Glutamatergic neuron (in vitro differentiated cells): Measurements from ENCODE around the gene MBP. TPM values are rescaled to one million over a fixed set of nuclear protein-coding genes. Genes with fewer than 3 reads are reported as not detected.
A peak's percentile ranks its signal among the peaks of the same experiment; 100 is the strongest.

Experiments used
- DNase-seq: peaks from one replicate; pipeline ENCODE4 v3.0.0; 2022
- H3K27ac Mint-ChIP-seq: one replicate; pipeline ENCODE4 v1.8.0; 2020; ENCODE audit warnings: mild to moderate bottlenecking, mixed read lengths, inconsistent platforms; ENCODE audit not compliant: unreplicated experiment
- H3K27me3 Mint-ChIP-seq: one replicate; pipeline ENCODE4 v1.8.0; 2020; ENCODE audit warnings: mild to moderate bottlenecking, moderate library complexity, mixed read lengths, inconsistent platforms; ENCODE audit not compliant: unreplicated experiment
- H3K36me3 Mint-ChIP-seq: one replicate; pipeline ENCODE4 v1.8.0; 2020; ENCODE audit warnings: mild to moderate bottlenecking, mixed read lengths, inconsistent platforms; ENCODE audit not compliant: unreplicated experiment
- H3K4me1 Mint-ChIP-seq: one replicate; pipeline ENCODE4 v1.8.0; 2020; ENCODE audit warnings: mild to moderate bottlenecking, low read depth, mixed read lengths, inconsistent platforms; ENCODE audit not compliant: unreplicated experiment
- H3K4me3 Mint-ChIP-seq: one replicate; pipeline ENCODE4 v1.8.0; 2020; ENCODE audit warnings: mild to moderate bottlenecking, mixed read lengths, inconsistent platforms; ENCODE audit not compliant: unreplicated experiment
- H3K9me3 Mint-ChIP-seq: one replicate; pipeline ENCODE4 v1.8.0; 2020; ENCODE audit warnings: mild to moderate bottlenecking, moderate library complexity, mixed read lengths, inconsistent platforms; ENCODE audit not compliant: unreplicated experiment
- total RNA-seq: library from RNA; stranded (reverse); fragmentation: NEBNext Ultra II Directional; extraction: Animal tissue kit (Norgen Biotek cat#: 25700); gene quantifications from one replicate; pipeline ENCODE4 v1.2.1, GENCODE V29; 2021; ENCODE audit not compliant: unreplicated experiment
- TF ChIP-seq, protein P1 (sequence below): fragments of 200-600 bp; sonication (generic); IDR thresholded peaks from one replicate; pipeline ENCODE4 v1.5.0; 2021; ENCODE audit not compliant: partially characterized antibody, unreplicated experiment

Gene MBP
- total RNA-seq, 1 donor from 2014 or later: 82.6 TPM

DNA sequence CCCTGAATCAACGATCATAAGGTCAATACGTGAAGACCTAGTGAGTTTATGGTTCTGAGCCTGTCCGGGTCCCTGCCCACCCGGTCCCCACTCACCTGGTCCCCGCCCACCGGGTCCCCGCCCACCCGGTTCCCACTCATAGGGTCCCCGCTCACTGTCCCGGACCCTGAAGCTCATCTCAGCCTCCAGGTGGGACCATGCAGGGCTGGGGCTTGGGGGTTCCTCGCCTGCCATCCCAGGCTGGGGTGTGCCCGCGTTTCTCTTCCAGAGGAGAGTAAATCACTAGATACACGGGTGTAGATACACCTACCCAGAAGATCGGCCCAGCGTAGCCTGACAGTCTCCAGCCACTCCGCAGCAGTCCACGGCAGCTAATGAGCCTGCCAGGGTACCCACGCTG, 131.5 kb downstream of the MBP start:
- Mint-ChIP-seq H3K4me1 (peaks cover 53% of the 10 kb centered on the region), H3K27ac (no peak overlapping the region), H3K4me3 (no peak overlapping the region), H3K9me3 (peaks cover 9% of the 10 kb centered on the region), H3K36me3 (peaks cover 6% of the 10 kb centered on the region), H3K27me3 (peaks cover 5% of the 10 kb centered on the region)
- no peak for DNase-seq
- TF ChIP-seq, protein P1, sequence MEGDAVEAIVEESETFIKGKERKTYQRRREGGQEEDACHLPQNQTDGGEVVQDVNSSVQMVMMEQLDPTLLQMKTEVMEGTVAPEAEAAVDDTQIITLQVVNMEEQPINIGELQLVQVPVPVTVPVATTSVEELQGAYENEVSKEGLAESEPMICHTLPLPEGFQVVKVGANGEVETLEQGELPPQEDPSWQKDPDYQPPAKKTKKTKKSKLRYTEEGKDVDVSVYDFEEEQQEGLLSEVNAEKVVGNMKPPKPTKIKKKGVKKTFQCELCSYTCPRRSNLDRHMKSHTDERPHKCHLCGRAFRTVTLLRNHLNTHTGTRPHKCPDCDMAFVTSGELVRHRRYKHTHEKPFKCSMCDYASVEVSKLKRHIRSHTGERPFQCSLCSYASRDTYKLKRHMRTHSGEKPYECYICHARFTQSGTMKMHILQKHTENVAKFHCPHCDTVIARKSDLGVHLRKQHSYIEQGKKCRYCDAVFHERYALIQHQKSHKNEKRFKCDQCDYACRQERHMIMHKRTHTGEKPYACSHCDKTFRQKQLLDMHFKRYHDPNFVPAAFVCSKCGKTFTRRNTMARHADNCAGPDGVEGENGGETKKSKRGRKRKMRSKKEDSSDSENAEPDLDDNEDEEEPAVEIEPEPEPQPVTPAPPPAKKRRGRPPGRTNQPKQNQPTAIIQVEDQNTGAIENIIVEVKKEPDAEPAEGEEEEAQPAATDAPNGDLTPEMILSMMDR: no peak

DNA sequence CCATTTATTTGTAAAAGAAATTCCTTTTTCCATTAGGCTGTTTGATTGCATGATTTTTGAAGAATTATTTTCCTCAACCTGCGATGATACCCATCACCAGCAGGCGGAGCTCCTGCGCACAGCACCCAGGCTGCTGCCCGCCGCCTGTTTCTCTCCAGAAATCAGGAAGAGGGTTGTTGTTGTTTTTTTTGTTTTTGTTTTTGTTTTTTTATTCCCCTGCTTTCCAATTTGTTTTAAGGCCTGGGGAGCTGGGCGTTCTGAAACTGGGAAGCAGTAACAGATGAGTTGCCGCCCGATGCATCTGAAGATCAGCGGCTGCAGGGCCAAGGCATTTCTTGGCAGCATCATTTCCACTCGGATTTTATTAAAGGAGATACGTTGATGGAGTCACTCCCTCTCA, 132.1 kb downstream of the MBP start:
- Mint-ChIP-seq H3K4me3 (no peak overlapping the region), H3K36me3 (peaks cover 6% of the 10 kb centered on the region), H3K4me1 (peaks cover 53% of the 10 kb centered on the region), H3K9me3 (peaks cover 9% of the 10 kb centered on the region), H3K27me3 (peaks cover 5% of the 10 kb centered on the region), H3K27ac (no peak overlapping the region)
- TF ChIP-seq, protein P1: peak; percentile 98
- peak; percentile 75 for DNase-seq

DNA sequence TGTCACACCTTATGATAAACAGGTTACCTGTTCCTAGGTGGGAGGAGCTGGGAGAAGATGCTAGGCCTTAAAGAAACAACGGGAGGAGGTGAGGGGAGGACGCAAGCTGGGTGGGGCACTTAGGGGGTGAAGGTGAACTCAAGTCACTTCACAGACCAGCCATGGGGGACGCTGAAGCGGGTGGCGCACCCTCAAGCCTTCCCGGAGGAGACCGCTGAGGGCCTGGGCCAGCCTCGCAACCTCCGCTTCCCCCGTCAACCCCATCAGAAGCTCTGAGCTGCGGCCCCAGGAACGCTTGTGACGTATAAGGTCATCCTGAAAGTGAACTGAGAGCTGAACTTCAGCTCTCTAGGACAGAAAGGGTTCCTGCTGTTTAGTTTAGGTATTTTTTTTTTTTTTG, 133.5 kb downstream of the MBP start:
- Mint-ChIP-seq H3K9me3 (peaks cover 7% of the 10 kb centered on the region), H3K4me1 (peaks cover 53% of the 10 kb centered on the region), H3K4me3 (no peak overlapping the region), H3K36me3 (peaks cover 6% of the 10 kb centered on the region), H3K27ac (no peak overlapping the region), H3K27me3 (peaks cover 5% of the 10 kb centered on the region)
- TF ChIP-seq, protein P1: no peak
- no peak for DNase-seq

DNA sequence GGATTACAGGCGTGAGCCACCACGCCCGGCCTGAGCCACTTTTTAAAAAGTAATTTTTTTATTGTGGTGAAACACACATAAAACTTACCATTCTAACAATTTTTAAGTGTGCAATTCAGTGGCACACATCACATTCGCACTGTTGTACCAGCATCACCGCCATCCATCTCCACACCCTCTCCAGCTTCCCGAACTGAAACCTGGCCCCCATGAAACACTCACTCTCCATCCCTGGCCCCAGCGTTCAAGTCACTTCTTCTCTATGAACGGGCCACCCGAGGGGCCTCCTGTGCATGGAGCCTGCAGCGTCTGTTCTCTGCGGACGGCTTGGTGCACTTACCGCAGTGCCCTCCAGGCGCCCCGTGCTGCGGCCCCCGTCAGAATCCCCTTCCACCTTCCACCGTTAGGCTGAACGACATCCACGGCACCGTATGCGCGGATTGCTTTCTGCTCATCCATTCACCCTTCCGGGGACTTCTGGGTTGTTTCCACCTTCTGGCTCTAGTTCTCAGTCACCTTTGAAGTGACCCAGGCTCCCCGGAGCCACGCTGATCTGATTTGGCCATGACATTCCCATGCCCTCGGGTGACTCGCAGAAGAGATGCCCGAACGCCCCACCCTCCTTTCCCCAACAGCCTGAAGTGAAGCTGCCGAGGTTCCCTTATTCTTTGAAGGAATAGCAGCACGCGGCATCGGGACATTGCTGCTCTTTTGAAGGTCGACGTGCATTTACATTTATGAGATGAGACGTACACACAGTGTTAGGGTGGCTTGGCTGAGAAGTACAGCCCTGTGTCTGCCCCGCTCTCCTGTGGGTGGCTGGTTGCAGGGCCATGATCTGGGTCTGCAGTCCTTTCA, 134.4 kb downstream of the MBP start:
- TF ChIP-seq, protein P1: no peak
- H3K27ac Mint-ChIP-seq: peak overlapping the region; percentile 84
- H3K4me1 Mint-ChIP-seq: peaks cover 48% of the 10 kb centered on the region
- peaks cover 10% of the 10 kb centered on the region for H3K9me3 Mint-ChIP-seq
- H3K36me3 Mint-ChIP-seq: peaks cover 6% of the 10 kb centered on the region
- H3K4me3 Mint-ChIP-seq: peak overlapping the region; percentile 38
- peaks cover 3% of the 10 kb centered on the region for H3K27me3 Mint-ChIP-seq
- no peak for DNase-seq

DNA sequence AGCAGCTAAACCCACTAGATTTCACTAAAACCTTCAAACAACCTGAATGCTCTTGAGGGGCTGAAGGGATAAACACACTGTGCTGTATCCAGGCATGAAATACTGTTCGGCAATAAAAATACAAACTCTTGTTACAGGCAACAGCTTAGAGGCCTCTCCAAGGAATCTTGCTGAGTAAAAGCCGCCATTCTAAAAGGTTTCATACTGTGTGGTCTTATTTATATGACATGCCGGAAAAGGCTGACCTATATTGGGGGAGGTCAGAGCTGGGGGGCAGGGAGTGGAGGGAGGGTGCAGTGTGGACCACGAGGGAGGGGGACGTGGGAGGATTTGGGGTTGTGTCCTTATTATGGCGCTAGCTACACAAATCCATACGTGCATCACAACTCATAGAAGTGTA, 136.2 kb downstream of the MBP start:
- Mint-ChIP-seq H3K4me3 (no peak overlapping the region), H3K36me3 (peaks cover 6% of the 10 kb centered on the region), H3K27me3 (peaks cover 4% of the 10 kb centered on the region), H3K4me1 (peaks cover 47% of the 10 kb centered on the region), H3K27ac (no peak overlapping the region), H3K9me3 (peaks cover 9% of the 10 kb centered on the region)
- TF ChIP-seq, protein P1: no peak
- no peak for DNase-seq
